Activated CD8-positive, alpha-beta memory T cell treated with anti-CD3 and anti-CD28 coated beads, Interleukin-2, amount 50 U/mL, for 1 hour (primary cell): ENCODE results near the gene CRYAB.

ENCODE experiments used
- DNase-seq: peaks from one replicate; pipeline ENCODE4 v3.0.0-alpha.2; 2020; ENCODE audit errors: extremely low read depth

The CRYAB gene, protein sequence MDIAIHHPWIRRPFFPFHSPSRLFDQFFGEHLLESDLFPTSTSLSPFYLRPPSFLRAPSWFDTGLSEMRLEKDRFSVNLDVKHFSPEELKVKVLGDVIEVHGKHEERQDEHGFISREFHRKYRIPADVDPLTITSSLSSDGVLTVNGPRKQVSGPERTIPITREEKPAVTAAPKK

DNA sequence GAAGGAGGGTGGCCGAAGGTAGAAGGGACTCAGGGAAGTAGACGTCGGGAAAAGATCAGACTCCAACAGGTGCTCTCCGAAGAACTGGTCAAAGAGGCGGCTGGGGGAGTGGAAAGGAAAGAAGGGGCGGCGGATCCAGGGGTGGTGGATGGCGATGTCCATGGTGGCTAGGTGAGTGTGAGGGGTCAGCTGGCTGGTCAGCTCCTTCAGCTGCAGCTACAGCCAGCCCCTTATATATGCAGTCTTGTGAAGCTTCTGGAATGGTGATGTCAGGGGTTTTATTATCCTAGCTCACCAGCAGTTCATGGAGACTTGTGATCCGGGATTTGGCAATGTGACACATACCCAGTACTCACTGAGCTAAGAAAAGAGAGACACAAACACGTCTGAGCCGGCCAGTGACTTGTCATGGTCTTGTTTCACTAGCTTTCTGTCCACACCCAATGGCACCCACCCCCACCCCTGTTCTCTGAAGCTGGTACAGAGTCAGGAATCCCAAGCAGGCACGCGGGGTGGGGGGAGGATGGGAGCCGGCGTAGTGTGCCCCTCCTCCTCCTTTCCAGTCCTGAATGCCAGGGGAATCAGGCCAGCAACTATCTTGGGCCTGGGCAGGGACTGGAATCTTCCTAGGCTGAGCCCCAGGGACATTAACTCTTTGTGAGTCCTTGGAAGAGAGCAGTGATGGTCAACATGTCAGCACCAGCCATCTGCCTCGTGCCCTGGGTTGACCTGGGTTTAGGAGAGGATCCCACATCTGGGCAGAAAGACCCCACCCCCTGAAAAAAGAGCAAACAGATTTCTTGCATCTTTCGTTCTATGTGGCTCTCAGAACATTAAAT is at the start of gene CRYAB:
TSS of gene CRYAB (minus strand) at position 208 of the 839 bp plus-strand sequence. CDS start at position 162, 46 bp downstream.
- DNase-seq, result no peak

DNA sequence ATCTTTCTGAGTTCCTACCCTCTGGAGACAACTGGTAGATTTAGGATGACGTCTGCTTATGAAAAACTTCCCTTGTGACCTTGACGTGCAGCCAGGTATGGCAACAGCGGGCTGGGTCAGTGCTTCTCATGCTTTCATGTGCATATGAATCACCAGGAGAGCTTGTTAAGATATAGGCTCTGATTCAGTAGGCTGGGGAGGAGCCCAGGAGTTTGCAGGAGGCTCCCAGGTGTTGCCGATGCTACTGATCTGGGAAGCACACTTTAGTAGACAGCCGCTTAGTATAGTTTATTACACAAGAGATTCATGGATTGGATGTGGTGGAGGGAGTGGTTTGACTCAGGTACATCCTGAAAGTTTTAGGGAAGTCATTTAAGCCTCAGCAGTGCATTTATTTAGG is 49.3 kb upstream of the CRYAB start:
- DNase-seq, result no peak

GRCh38 chr11:111957663-111958444 is 46.3 kb upstream of the CRYAB start:
- no peak for DNase-seq

- DNase-seq, result no peak
Observed at GRCh38 chr11:111954154-111954553, 42.6 kb upstream of the CRYAB start.

DNA sequence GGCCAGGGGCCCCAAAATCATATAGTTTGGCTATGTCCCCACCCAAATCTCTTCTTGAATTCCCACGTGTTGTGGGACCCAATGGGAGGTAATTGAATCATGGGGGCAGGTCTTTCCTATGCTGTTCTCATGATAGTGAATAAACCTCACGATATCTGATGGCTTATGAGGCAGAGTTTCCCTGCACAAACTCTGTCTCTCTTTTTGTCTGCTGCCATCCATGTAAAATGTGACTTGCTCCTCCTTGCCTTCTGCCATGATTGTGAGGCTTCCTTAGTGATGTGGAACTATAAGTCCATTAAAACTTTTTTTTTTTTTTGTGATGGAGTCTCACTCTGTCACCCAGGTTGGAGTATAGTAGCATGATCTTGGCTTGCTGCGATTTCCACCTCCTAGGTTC is 40.0 kb upstream of the CRYAB start:
- DNase-seq, result no peak

- no peak for DNase-seq
Observed at GRCh38 chr11:111949519-111950426, 38.2 kb upstream of the CRYAB start.

DNA sequence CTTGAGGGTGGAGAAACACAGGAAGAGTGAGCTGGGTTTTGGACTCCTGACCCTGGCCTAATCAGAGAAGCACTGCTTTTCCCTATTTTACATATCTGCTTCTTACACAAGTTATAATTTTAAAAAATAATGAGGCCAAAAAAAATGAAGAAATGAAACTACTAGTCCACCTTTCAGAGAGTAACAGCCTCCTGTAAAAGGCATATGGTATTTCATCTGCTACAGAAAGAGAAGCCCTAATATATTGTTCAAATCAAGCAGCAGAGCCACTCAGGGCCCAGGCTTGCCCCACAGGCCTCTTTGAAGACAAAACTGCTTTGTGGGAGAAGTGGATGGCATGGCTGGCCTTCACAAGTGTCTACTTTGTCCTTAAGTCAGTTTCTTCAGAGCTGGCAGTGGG is 35.6 kb upstream of the CRYAB start:
- no peak for DNase-seq

DNA sequence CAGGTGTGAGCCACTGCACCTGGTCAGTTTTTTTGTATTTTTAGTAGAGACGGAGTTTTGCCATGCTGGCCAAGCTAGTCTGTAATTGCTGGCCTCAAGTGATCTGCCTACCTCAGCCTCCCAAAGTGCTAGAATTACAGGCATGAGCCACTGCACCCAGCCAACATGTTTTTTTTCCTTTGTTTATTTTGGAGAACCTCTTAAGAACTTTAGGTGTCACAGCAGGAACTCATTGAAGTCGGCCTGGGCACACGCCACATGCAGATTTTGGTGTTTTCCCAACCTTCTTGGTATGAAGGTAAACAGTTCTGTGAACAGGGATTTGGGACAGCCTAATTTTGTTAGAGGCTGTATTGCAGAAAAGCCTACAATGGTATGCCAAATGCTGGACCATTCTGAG is 34.9 kb upstream of the CRYAB start:
- no peak for DNase-seq

DNA sequence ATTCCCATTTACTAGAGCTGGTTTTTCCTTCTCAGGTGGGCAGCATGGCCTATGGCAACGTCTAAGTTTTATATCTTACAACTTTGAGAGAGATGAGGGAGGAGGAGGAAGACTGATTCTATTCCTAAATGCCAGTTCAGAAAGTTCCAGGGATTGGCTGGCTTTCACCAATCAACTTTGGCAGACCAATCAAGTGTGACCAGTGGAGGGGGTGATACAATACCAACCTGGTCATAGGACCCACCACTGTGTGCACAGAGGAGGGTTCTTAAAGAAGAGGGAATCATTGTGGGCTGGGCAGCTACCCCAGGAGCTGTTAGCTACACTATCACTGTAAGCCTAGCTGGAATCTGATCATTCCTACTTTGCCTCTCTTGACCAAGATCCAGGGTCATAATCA is 33.6 kb upstream of the CRYAB start:
- no peak for DNase-seq

- no peak for DNase-seq
Observed at GRCh38 chr11:111944651-111945051, 33.1 kb upstream of the CRYAB start.

DNA sequence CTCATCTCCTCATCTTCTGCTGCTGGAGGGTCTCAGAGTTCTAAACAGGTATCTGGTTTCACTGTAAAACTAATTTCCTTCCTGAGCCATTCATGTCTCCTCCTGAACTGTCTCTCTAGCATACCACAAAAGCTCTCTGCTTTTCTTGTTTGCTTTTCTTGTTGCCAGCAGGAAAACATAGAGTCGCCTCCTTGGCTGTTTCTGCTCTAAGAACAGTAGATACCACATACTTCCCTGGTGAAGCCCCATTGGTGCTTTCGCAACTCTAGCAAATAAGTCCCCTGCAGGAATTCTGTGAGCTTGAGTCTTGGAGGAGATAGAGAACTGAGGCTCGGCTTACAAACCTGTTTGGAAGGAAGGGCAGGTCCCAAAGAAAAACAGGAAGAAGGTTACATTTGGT is 32.6 kb upstream of the CRYAB start:
- no peak for DNase-seq

GRCh38 chr11:111942829-111943228 is 31.3 kb upstream of the CRYAB start:
- DNase-seq, result no peak

- DNase-seq, result no peak
Observed at GRCh38 chr11:111941963-111942362, 30.4 kb upstream of the CRYAB start.

DNA sequence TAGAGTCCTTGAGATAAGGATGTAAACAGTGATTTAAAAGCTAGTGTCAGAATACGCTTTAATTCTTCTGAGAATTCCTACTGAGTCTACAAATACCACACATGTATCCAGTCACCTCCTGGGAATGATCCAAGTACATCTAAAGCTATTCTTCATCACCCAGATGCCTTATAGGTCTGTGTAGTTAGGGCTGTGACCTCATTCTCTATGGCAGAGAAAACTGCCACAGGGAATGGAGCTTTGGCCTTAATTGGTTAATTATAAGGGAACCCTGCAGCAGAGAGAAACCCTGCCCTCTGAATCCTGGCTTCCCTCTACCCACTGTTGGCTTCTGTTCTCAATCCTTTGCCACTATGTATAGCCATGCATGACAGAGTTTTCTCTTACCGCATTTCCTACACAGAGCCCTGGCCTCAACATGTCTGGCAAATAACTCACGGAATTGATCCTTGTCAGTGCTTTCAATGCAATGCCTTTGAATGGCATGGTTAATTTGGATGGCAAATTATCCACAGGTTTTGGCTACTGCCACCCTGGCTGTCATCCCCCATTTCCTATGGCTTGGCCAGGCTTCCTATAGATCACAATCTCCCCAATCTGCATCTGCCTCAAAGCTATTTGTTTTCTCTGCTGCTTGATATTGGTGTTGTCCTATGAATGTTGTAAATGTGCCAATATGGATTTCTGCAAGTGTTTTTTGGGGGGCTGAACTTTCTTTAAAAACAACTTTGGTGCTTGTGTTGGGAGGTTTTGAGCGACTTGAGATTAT is 28.4 kb upstream of the CRYAB start:
- no peak for DNase-seq

- no peak for DNase-seq
Observed at GRCh38 chr11:111938687-111939160, 27.2 kb upstream of the CRYAB start.

- DNase-seq, result no peak
Observed at GRCh38 chr11:111937844-111938243, 26.3 kb upstream of the CRYAB start.

DNA sequence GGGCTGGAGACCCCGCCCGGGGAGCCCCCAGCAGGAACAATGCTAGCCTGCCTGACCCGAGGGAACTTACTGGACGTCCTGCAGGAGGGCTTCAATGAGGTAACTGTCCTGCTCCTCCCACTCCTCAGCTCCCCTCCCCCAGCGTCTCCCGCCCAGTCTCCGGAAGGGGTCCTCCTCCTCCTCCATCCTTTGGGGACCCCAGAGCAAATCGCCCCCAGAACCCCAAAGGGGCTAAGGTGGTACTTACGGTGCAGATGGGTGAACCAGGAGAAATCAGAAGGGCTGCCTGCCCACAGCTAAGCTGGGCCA is 25.8 kb upstream of the CRYAB start:
- no peak for DNase-seq

- DNase-seq, result no peak
Observed at GRCh38 chr11:111936040-111936540, 24.5 kb upstream of the CRYAB start.

- no peak for DNase-seq
Observed at GRCh38 chr11:111935317-111936039, 23.9 kb upstream of the CRYAB start.

DNA sequence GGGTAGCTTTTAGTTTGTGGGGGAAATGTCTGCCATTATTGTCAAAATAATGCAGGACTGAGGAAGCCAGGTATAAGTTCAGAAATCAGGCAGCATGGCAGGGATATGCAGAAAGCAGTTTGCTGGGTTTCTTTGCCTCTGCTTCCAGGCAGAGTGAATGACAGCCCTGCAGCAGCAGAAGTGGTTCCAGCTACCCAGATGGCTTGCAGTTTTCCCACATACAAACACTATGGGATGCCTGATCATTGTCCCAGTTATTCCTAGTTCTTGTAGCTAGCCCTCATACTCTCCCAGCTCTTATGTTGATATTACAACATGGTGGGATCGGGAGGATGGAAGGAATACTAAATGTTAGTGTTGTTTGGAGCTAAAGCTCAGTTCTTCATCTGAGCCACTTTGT is 22.7 kb upstream of the CRYAB start:
- no peak for DNase-seq
